Loucy (cell line): Measurements from ENCODE around the gene OSGIN1.

Source experiments
- CTCF ChIP-seq: fragments of 200-600 bp; sonication (generic); conservative IDR thresholded peaks from 2 replicates; pipeline ENCODE4 v1.5.1; 2014; ENCODE audit warnings: mild to moderate bottlenecking, antibody characterized with exemption, low read length
- EZH2phosphoT487 ChIP-seq: fragments of 200-600 bp; IDR thresholded peaks from 2 replicates; pipeline ENCODE4 v1.6.1; 2018; ENCODE audit warnings: antibody characterized with exemption, mild to moderate bottlenecking, moderate library complexity, borderline replicate concordance

- TF ChIP-seq CTCF, result no peak
- no peak for TF ChIP-seq EZH2phosphoT487
Measured at GRCh38 chr16:83932304-83932703, 20.7 kb upstream of the OSGIN1 start.
